ENCODE results near the gene PA2G4.

Gene PA2G4

GRCh38 chr12:56154246-56154771, 50.0 kb downstream of the PA2G4 start:
- no peak for DNase-seq

- DNase-seq = no peak
Observed at GRCh38 chr12:56154818-56155217, 50.5 kb downstream of the PA2G4 start.

- no peak for DNase-seq
Observed at GRCh38 chr12:56155256-56155845, 51.0 kb downstream of the PA2G4 start.

- peak; percentile 48 for DNase-seq
Observed at GRCh38 chr12:56156464-56157200, 52.3 kb downstream of the PA2G4 start.

GRCh38 chr12:56157201-56158028, 53.1 kb downstream of the PA2G4 start:
- DNase-seq = peak; percentile 91

- peak; percentile 98 for DNase-seq
Observed at GRCh38 chr12:56158029-56158925, 53.9 kb downstream of the PA2G4 start, which contains the start of gene MYL6. TSS of gene MYL6 (plus strand) at chr12:56158359. CDS start at chr12:56158402, 43 bp downstream.

- peak; percentile 89 for DNase-seq
Observed at GRCh38 chr12:56158926-56159461, 54.6 kb downstream of the PA2G4 start.

- no peak for DNase-seq
Observed at GRCh38 chr12:56159482-56160192, 55.3 kb downstream of the PA2G4 start.

- DNase-seq = peak; percentile 53
Observed at GRCh38 chr12:56160193-56160763, 55.9 kb downstream of the PA2G4 start.

- DNase-seq = no peak
Observed at GRCh38 chr12:56160894-56161689, 56.7 kb downstream of the PA2G4 start.

- DNase-seq = no peak
Observed at GRCh38 chr12:56161690-56162351, 57.5 kb downstream of the PA2G4 start.

- peak; percentile 16 for DNase-seq
Observed at GRCh38 chr12:56162468-56163290, 58.3 kb downstream of the PA2G4 start.

All from fibroblast of skin of back (primary cell).